ENCODE results near the gene GPR35.

The GPR35 gene

DNA sequence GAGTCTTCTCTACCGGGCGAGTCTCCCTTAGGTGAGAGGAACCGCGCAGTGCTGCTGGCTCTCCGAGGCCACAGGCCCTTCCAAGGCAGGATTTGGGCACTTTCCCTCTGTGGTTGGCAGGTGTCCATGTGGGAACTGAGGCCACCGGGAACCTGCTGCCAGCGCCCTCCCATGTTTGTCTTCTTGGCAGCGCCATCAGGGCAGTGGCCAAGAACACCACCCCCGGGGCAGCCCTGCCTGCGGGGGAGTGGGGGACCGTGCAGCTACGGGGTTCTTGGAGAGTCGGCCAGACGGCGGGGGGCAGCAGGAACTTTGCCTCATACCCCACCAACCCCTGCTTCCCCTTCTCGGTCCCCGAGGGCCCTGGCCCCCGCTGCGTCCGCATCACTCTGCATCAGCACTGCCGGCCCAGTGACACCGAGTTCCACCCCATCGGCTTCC is 28.8 kb upstream of the GPR35 start:
- no peak for ATAC-seq
- TF ChIP-seq TCF4 (CRISPR knock-in tag; IDR thresholded peaks at IDR 0.05; ENCODE audit: borderline replicate concordance) (no peak), OSR1 (CRISPR knock-in tag; IDR thresholded peaks at IDR 0.05) (no peak), ISL1 (CRISPR knock-in tag; IDR thresholded peaks at IDR 0.05) (no peak), BACH2 (CRISPR knock-in tag; IDR thresholded peaks at IDR 0.05; ENCODE audit: borderline replicate concordance) (no peak)

DNA sequence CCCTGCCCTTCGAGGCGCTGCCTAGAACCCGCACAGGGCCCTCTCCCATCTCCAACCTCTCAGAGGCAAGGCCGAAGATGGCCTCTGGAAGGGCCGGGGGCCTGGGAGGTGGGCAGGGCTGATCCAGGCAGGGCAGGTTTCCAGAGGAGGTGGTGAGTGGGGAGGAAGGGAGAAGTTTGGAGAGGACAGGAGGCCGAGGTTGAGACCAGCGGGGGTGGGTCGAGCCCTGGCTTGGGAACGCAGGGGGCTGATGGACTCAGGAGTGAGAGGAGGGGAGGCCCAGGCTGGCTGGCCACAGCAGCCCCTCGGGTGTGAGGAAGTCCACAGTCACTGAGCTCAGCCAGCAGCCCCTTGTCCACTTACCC is 28.2 kb upstream of the GPR35 start:
- no peak for ATAC-seq
- no peak for TF ChIP-seq CSDC2 (CRISPR knock-in tag; IDR thresholded peaks at IDR 0.05)
- no peak for TF ChIP-seq RARB (CRISPR knock-in tag; IDR thresholded peaks at IDR 0.05)
- no peak for TF ChIP-seq ZNF565 (CRISPR knock-in tag; conservative IDR thresholded peaks at IDR 0.05; ENCODE audit: low read depth)
- no peak for TF ChIP-seq ISL1 (CRISPR knock-in tag; IDR thresholded peaks at IDR 0.05)
- no peak for TF ChIP-seq GLIS3 (CRISPR knock-in tag; IDR thresholded peaks at IDR 0.05)
- no peak for TF ChIP-seq ZFP3 (CRISPR knock-in tag; IDR thresholded peaks at IDR 0.05)
- TF ChIP-seq OSR1 (CRISPR knock-in tag; IDR thresholded peaks at IDR 0.05): no peak
- TF ChIP-seq, protein P1, sequence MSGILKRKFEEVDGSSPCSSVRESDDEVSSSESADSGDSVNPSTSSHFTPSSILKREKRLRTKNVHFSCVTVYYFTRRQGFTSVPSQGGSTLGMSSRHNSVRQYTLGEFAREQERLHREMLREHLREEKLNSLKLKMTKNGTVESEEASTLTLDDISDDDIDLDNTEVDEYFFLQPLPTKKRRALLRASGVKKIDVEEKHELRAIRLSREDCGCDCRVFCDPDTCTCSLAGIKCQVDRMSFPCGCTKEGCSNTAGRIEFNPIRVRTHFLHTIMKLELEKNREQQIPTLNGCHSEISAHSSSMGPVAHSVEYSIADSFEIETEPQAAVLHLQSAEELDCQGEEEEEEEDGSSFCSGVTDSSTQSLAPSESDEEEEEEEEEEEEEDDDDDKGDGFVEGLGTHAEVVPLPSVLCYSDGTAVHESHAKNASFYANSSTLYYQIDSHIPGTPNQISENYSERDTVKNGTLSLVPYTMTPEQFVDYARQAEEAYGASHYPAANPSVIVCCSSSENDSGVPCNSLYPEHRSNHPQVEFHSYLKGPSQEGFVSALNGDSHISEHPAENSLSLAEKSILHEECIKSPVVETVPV (CRISPR knock-in tag; IDR thresholded peaks at IDR 0.05): no peak
- TF ChIP-seq SNAI2 (CRISPR knock-in tag; IDR thresholded peaks at IDR 0.05): no peak
- no peak for TF ChIP-seq PPARA (CRISPR knock-in tag; IDR thresholded peaks at IDR 0.05; ENCODE audit: borderline replicate concordance)
- TF ChIP-seq ZNF70 (CRISPR knock-in tag; IDR thresholded peaks at IDR 0.05): no peak
- no peak for TF ChIP-seq ESRRG (CRISPR knock-in tag; IDR thresholded peaks at IDR 0.05)
- TF ChIP-seq ZC3H10 (CRISPR knock-in tag; IDR thresholded peaks at IDR 0.05): no peak
- TF ChIP-seq ARNTL (CRISPR knock-in tag; IDR thresholded peaks at IDR 0.05; ENCODE audit: borderline replicate concordance, low read depth): no peak

DNA sequence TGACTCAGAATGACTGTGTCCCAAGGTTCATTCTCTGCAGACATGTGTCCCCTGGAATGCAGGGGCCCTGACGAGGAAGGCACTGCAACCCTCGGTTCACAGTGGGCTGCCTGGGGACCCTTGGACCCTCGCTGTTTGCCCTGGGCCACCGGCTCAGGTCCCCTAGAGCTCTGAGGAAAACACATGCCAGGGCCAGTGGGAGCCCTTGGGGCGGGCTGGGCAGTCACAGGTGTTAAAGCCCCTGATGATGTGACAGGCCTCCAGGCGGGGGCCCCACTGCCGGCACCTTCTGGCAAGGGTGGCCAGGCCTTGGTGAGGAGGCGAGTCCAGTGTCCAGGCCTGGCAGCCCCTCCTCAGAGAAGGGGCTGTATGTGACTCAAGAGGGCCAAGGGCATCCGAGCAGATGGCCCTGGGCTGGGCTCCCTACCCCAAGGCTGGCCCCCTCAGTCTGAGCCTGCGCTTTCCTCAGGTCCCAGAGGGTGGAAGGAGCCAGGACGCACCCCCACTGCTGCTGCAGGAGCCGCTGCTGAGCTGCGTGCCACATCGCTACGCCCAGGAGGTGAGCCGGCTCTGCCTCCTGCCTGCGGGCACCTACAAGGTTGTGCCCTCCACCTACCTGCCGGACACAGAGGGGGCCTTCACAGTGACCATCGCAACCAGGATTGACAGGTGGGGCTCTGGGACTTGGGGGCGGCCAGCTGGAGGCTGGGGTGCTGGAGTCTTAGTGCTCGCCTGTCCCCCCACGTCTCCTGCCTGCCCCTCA is 27.7 kb upstream of the GPR35 start:
- TF ChIP-seq, protein P2, sequence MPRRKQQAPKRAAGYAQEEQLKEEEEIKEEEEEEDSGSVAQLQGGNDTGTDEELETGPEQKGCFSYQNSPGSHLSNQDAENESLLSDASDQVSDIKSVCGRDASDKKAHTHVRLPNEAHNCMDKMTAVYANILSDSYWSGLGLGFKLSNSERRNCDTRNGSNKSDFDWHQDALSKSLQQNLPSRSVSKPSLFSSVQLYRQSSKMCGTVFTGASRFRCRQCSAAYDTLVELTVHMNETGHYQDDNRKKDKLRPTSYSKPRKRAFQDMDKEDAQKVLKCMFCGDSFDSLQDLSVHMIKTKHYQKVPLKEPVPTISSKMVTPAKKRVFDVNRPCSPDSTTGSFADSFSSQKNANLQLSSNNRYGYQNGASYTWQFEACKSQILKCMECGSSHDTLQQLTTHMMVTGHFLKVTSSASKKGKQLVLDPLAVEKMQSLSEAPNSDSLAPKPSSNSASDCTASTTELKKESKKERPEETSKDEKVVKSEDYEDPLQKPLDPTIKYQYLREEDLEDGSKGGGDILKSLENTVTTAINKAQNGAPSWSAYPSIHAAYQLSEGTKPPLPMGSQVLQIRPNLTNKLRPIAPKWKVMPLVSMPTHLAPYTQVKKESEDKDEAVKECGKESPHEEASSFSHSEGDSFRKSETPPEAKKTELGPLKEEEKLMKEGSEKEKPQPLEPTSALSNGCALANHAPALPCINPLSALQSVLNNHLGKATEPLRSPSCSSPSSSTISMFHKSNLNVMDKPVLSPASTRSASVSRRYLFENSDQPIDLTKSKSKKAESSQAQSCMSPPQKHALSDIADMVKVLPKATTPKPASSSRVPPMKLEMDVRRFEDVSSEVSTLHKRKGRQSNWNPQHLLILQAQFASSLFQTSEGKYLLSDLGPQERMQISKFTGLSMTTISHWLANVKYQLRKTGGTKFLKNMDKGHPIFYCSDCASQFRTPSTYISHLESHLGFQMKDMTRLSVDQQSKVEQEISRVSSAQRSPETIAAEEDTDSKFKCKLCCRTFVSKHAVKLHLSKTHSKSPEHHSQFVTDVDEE (CRISPR knock-in tag; IDR thresholded peaks at IDR 0.05): no peak
- TF ChIP-seq ZFP30 (CRISPR knock-in tag; IDR thresholded peaks at IDR 0.05) (no peak), RARB (CRISPR knock-in tag; IDR thresholded peaks at IDR 0.05) (no peak), ZNF8 (CRISPR knock-in tag; IDR thresholded peaks at IDR 0.05) (no peak), ZNF70 (CRISPR knock-in tag; IDR thresholded peaks at IDR 0.05) (no peak), OSR1 (CRISPR knock-in tag; IDR thresholded peaks at IDR 0.05) (no peak), ZFP3 (CRISPR knock-in tag; IDR thresholded peaks at IDR 0.05) (no peak), ZC3H10 (CRISPR knock-in tag; IDR thresholded peaks at IDR 0.05) (no peak), TOX (CRISPR knock-in tag; IDR thresholded peaks at IDR 0.05; ENCODE audit: borderline replicate concordance) (no peak), PPARA (CRISPR knock-in tag; IDR thresholded peaks at IDR 0.05; ENCODE audit: borderline replicate concordance) (no peak), ZNF565 (CRISPR knock-in tag; conservative IDR thresholded peaks at IDR 0.05; ENCODE audit: low read depth) (no peak), BACH2 (CRISPR knock-in tag; IDR thresholded peaks at IDR 0.05; ENCODE audit: borderline replicate concordance) (no peak), GLIS3 (CRISPR knock-in tag; IDR thresholded peaks at IDR 0.05) (no peak), SNAI2 (CRISPR knock-in tag; IDR thresholded peaks at IDR 0.05) (no peak), CSDC2 (CRISPR knock-in tag; IDR thresholded peaks at IDR 0.05) (no peak)
- TF ChIP-seq, protein P1 (CRISPR knock-in tag; IDR thresholded peaks at IDR 0.05): no peak
- TF ChIP-seq, protein P3, sequence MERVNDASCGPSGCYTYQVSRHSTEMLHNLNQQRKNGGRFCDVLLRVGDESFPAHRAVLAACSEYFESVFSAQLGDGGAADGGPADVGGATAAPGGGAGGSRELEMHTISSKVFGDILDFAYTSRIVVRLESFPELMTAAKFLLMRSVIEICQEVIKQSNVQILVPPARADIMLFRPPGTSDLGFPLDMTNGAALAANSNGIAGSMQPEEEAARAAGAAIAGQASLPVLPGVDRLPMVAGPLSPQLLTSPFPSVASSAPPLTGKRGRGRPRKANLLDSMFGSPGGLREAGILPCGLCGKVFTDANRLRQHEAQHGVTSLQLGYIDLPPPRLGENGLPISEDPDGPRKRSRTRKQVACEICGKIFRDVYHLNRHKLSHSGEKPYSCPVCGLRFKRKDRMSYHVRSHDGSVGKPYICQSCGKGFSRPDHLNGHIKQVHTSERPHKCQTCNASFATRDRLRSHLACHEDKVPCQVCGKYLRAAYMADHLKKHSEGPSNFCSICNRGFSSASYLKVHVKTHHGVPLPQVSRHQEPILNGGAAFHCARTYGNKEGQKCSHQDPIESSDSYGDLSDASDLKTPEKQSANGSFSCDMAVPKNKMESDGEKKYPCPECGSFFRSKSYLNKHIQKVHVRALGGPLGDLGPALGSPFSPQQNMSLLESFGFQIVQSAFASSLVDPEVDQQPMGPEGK (CRISPR knock-in tag; IDR thresholded peaks at IDR 0.05; ENCODE audit: borderline replicate concordance): no peak
- TF ChIP-seq, protein P4, sequence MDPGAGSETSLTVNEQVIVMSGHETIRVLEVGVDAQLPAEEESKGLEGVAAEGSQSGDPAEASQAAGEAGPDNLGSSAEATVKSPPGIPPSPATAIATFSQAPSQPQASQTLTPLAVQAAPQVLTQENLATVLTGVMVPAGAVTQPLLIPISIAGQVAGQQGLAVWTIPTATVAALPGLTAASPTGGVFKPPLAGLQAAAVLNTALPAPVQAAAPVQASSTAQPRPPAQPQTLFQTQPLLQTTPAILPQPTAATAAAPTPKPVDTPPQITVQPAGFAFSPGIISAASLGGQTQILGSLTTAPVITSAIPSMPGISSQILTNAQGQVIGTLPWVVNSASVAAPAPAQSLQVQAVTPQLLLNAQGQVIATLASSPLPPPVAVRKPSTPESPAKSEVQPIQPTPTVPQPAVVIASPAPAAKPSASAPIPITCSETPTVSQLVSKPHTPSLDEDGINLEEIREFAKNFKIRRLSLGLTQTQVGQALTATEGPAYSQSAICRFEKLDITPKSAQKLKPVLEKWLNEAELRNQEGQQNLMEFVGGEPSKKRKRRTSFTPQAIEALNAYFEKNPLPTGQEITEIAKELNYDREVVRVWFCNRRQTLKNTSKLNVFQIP (CRISPR knock-in tag; IDR thresholded peaks at IDR 0.05; ENCODE audit: borderline replicate concordance, low read depth): no peak
- TF ChIP-seq, protein P5, sequence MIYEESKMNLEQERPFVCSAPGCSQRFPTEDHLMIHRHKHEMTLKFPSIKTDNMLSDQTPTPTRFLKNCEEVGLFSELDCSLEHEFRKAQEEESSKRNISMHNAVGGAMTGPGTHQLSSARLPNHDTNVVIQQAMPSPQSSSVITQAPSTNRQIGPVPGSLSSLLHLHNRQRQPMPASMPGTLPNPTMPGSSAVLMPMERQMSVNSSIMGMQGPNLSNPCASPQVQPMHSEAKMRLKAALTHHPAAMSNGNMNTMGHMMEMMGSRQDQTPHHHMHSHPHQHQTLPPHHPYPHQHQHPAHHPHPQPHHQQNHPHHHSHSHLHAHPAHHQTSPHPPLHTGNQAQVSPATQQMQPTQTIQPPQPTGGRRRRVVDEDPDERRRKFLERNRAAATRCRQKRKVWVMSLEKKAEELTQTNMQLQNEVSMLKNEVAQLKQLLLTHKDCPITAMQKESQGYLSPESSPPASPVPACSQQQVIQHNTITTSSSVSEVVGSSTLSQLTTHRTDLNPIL (CRISPR knock-in tag; IDR thresholded peaks at IDR 0.05; ENCODE audit: low read depth): no peak
- no peak for ATAC-seq
